SIG-M5 treated with dmso at 0.1 percent for 504 hours (cell line): ENCODE data around the gene SV2C.
A peak's percentile ranks its signal among the peaks of the same experiment; 100 is the strongest.
"Not testable (repeated sequence)": the region's sequence is repeated elsewhere in the genome, so short reads cannot be mapped to it uniquely, and the experiment has no call there.

ENCODE experiments used
- DNase-seq: peaks from one replicate; lab custom pipeline; 2025; ENCODE audit not compliant: unreplicated experiment; lab: John Stamatoyannopoulos, UW

The SV2C gene

GRCh38 chr5:76292620-76293322, 209.6 kb downstream of the SV2C start:
- peak; percentile 89 for DNase-seq

DNA sequence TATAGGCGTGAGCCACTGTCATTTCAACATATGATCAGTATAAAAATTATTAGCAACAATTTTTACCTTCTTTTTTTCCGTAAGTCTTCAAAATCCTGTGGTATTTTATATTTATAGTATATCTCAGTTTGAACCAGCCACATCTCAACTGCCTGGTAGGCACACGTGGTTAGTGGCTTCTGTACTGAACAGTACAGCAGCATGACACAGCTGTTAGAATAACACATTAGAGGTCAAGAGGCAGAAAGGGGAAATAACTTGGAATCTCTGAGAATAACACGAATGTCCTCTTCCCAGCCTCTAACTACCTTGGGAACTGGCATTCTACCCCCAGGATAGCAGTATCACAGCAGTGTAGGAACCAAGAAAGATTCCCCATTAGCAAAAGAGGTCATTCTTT, 211.4 kb downstream of the SV2C start:
- DNase-seq, result peak; percentile 47

GRCh38 chr5:76298852-76299251, 215.7 kb downstream of the SV2C start:
- no peak for DNase-seq

DNA sequence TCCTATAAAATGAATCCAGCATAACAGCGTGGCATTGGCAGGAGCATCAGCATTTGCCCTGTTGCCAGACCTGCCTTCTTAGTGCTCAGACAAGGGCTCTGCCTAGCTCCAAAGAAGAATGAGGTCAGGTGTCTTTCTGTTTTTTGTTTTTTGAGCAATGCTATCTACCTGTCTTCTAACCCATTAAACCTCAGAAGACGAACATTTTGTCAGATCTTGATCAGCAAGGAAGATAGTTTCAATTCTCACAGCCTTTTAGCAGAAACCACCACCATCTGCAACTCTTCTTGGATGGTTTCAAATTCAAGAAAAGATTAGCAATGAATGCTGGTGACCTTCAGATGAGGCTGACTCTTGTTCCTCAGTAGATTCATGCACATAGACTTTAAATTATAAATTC, 216.4 kb downstream of the SV2C start:
- no peak for DNase-seq

- not testable (repeated sequence) for DNase-seq
Measured at GRCh38 chr5:76301932-76302331, 218.7 kb downstream of the SV2C start.

- not testable (repeated sequence) for DNase-seq
Measured at GRCh38 chr5:76302661-76303060, 219.5 kb downstream of the SV2C start.

DNA sequence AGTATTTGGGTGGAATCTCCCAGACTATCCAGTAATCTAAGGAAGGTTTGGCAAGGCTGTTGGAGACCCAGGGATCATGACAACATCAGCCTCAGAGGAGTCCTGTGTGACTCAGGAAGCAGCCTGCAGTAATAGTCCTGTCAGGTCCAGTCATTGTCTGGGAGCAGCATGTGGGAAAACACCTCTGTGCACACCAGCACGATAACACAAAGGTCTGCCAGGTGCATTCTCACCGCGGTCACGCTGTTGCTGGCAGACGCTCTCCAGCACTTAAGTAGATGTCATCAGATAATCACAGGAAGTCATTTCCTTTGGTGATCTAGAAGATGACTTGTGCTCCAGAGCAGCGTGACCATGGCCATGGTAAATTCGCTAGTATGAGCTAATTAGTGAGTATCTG, 220.7 kb downstream of the SV2C start:
- no peak for DNase-seq

- DNase-seq, result peak; percentile 76
Measured at GRCh38 chr5:76305269-76305668, 222.1 kb downstream of the SV2C start.

GRCh38 chr5:76305775-76306174, 222.6 kb downstream of the SV2C start:
- no peak for DNase-seq

DNA sequence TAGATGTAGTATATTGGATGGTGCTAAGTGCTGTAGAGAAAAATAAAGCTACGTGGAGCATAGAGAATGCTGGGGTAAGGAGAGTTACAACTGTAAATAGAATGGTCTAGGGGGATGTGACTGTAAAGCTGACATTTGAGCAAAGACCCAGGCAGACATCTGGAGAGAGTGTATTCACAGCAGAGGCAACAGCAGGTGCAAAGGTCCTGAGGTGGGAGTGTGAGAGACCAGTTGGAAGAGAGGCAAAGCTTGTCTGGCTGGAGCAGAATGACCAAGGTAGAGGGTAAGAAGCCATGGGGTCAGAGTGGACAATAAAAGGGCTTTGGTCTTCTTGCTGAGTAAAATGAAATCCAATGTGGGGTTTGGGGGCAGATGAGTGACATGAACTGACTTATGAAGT, 227.0 kb downstream of the SV2C start:
- DNase-seq, result no peak

DNA sequence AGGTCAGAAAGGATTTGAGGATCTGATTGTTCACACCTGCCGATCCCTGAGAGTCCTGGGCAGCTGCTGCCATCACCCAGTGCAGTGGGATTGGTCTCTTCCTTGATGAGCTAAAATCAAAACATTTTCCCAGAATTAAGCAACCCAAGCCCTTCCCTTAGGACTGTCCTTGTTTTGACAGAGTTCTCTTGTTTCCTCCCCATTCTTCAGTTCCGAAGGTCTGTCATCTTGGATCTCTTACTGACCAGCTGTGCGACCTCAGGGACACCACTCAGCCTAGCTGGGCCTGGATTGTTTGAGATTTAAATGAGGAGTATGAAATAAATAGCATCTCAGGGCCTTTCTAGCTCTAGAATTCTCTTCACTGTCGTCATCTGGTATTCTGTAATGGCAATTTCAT, 229.6 kb downstream of the SV2C start:
- DNase-seq, result no peak

DNA sequence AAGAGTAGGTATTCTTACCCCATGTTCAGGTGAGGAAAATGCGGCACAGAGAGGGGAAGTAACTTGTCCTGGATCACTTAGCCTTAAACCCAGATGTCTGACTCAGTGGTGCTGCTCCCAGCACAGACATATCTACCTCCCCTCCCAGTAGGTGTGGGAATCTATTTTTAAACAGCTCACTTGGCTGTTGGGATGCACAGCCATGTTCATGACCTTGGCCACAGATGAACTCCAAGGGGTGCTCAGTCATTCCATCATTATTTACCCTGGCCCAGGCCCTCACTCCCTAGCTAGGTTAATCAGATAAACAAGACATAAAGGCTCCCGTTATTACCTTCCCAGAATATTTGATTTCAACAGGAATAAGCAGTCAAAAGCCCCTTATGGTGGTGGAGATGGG, 231.5 kb downstream of the SV2C start:
- DNase-seq, result no peak

DNA sequence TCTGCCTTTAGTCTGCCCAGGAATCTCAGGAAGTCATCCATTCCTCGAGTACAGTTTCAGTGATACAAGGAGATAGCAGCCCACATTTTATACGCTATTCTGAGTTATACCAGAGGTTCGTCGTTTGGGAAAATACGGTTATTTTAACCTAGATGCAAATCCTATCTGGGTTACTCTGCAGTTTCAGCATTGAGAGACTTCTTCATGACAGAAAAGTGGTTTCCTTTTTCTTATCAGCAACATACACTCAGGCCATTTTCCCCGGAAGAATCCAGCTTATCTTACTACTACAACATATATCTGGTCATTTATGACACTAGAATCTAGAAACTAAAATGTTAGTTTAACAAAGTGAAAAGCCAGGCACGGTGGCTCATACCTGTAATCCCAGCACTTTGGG, 236.5 kb downstream of the SV2C start:
- no peak for DNase-seq

GRCh38 chr5:76323494-76323893, 240.3 kb downstream of the SV2C start:
- not testable (repeated sequence) for DNase-seq

DNA sequence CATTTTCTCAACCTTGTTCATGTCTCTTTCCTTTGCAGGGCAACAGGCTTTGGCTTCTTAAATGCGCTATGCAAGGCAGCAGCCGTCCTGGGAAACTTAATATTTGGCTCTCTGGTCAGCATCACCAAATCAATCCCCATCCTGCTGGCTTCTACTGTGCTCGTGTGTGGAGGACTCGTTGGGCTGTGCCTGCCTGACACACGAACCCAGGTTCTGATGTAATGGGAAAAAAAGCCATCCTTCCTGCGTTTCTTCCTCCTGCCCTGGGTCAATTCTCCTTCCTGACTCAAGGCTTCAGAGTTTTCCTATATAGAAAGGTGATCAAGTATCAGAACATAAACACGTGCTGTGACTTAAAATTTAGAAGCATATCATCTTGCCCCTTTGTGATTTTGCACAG, 242.1 kb downstream of the SV2C start:
- no peak for DNase-seq

DNA sequence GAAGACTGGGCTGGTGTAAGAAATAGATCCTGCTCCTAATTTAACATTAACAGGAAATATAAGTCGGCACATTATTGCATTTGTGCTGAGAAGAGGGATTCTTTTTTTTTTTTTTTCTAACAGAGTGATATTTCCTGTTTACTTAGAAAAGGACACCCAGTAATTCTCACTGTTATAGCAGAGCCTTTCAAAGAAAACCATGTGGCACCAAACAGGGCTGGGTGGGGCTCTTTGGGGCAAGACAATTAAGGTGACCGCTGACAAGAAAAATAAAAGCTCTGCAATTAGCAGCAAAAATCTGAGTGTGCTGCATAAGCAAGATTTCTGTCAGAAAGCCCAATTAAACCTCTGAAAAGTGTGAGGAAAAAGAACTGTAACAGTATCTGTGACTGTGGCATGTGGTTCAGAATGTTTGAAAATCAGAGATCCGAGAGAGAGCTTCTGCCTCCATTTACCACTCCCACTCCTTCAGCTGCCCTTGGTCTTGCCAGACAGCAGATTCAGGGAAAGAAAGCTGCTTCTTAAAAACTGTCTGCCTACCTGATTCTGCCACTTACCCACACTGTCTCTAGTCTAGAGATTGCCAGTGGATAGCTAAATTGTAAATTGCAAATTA, 242.8 kb downstream of the SV2C start:
- no peak for DNase-seq

GRCh38 chr5:76326577-76327302, 243.6 kb downstream of the SV2C start:
- DNase-seq, result no peak

- no peak for DNase-seq
Measured at GRCh38 chr5:76329346-76329745, 246.2 kb downstream of the SV2C start.

DNA sequence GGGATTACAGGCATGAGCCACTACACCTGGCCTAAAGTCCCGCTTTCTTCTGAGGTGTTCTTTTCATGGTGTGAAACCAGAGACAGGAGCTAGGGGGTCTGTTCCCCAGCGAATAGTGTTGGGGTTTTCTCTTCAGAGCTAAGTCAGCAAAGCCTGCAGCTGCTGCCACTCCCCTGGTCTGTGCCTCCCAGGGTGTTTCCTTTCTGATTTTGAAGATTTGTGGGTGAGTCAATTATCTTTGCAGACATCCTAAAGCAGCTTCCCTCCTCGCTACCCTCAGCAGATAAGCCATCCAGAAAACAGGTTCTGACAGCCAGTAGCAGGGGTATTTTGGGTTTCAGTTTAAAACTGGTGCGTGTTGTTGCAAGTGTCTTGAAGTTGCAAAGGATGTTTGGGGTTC, 247.9 kb downstream of the SV2C start:
- DNase-seq, result no peak

DNA sequence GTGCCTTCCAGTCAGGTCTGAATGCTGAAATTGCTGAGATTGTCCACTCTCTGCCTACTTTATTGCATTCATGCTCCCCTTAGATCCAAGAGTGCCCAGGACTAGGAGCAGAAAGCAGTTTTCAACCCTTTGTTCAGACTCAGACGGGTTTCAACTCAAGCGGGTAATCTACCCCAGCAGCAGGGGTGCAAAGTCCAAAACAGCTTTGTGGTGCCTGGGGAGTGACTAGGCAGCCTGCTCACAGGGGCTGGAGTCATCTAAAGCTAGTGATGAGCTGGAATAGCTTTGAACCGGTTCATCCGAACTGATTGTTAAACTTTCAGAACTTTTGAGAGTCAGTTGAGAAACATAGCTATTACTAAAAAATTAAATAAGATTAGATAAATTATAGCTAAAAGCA, 248.9 kb downstream of the SV2C start:
- no peak for DNase-seq

DNA sequence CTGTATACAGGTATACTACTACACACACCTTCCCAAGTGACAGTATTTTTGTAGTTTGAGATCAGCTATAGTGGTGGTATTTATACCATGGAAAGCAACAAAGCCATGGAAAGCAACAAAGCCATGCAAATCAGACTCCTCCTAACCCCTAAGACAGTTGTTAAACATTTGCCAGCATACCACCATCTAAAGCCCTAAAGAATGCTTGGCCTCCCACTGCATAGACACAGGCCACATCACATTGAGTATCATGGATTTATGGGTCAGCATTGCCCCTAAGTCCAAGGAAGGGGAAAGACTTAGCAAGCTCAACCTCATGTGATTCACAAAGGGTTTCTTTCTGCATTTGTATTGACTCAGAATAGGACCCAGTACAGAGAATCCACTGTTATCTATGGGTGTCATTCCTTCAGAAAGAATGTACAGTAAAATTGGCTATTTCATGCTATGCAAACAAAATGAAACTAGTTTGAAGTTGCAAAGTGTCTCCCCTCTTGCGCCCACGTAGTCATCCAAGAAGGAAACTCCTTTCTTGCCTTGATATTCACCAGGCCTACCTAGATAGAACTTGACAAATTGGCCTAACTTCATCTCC, 249.5 kb downstream of the SV2C start:
- DNase-seq, result no peak

GRCh38 chr5:76333571-76333970, 250.4 kb downstream of the SV2C start:
- DNase-seq, result no peak
